HG03439 (cell line): ENCODE measurements around the gene SLC6A4.
"Not testable (repeated sequence)": the region's sequence is repeated elsewhere in the genome, so short reads cannot be mapped to it uniquely, and the experiment has no call there.

Experiments used
- ATAC-seq: cut with Tn5 transposase; IDR thresholded peaks from one replicate; pipeline ENCODE4 v1.9.1; 2021; ENCODE audit warnings: mild to moderate bottlenecking, moderate library complexity; ENCODE audit not compliant: unreplicated experiment

Gene SLC6A4

GRCh38 chr17:30220414-30220813 is 15.1 kb downstream of the SLC6A4 start:
- no peak for ATAC-seq

DNA sequence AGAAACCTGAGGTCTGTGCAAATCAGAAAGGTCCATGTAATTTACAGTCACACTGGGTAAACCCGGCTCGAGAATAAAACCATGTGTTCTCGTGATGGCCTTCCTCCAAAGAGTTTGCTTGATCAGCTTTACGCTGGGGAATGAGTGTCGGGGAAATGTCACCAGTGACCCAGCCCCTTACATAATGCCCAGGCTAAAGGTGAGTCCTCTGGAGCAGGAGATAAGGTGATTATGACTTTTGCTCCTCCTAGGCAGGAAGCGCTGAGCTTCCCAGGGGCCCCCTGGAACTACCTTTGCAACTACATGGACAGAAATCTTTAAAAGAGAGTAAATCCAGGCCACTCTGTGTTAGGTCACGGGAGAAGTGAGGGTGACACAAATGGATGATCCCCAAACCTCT is 15.7 kb downstream of the SLC6A4 start:
- no peak for ATAC-seq

- no peak for ATAC-seq
Measured at GRCh38 chr17:30219315-30219714, 16.2 kb downstream of the SLC6A4 start.

DNA sequence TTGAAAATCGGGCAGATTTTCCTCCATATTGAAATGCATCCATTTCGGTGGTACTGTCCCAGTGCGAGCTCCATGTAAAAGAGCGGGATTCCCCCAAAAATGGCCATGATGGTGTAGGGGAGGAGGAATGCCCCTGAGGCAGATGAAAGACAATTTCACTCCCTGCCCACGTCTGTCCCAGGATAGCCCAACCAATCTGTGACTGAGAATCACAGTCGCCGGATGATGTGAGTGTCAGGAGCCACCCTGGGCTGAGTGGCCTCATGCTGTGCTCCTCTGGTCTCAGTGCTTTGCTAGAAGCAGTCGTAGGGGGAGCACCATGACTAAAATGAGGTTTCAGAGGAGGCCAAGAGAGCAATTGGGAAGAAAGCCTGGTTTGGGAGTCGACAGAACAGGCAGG is 16.7 kb downstream of the SLC6A4 start:
- ATAC-seq = no peak

GRCh38 chr17:30217746-30218245 is 17.7 kb downstream of the SLC6A4 start:
- ATAC-seq = no peak

GRCh38 chr17:30217054-30217453 is 18.4 kb downstream of the SLC6A4 start:
- ATAC-seq = no peak

DNA sequence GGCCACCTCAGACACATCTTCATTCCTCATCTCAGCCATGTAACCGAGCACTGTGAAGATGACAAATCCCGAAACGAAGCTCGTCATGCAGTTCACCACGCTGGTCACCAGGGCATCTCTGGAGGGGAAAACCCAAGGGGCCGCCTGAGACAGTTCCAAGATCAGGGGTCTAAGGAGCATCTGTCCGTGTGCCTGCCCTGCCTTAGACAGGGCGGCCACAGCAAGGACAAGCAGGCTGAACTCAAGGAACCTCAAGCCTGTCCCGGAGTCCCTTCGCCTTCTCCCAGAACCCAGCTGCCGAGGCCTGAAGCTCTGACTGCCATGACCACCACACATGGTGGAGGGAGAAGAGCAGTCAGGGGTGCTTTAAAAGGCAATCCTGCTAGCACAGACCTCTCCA is 22.7 kb downstream of the SLC6A4 start:
- ATAC-seq = no peak

DNA sequence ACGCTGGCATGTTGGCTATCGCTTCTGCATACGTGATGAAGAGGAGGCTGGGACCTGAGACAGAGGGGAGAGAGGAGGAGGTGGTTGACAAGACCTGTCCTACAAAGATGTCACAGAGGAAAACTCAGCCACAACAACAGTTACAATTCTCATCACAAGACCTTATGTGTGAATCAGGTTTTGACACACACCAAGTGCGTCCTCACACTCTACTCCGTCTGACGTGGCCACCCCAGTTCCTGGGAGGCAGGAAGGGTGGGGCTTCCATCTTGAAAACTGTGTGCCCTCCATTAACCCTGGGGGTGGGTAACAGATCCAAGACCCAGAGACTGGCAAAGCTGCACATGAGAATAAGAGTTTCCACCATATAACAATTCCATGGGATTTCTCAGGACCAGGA is 24.1 kb downstream of the SLC6A4 start:
- ATAC-seq = no peak

- ATAC-seq = no peak
Measured at GRCh38 chr17:30210901-30211300, 24.6 kb downstream of the SLC6A4 start.

DNA sequence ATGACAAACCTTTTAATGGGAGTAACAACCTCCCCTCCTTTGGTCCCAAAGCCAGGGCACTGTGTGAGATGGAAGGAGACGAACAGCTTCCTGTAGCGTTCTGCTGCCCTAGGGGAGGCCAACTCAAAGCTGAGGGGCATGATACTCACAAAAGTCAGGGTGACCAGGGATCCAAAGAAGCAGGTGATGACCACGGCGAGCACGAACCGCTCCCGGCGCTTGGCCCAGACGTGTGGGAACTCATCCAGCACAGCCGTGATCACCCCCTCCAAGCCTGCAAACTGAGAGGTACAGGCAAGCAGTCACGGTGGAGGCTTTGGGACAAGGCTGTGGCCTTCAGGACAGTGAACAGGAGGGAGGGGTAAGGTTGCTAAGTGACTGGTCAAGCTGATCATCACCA is 25.1 kb downstream of the SLC6A4 start:
- no peak for ATAC-seq

GRCh38 chr17:30209930-30210329 is 25.6 kb downstream of the SLC6A4 start:
- no peak for ATAC-seq

GRCh38 chr17:30208214-30208613 is 27.3 kb downstream of the SLC6A4 start:
- no peak for ATAC-seq

DNA sequence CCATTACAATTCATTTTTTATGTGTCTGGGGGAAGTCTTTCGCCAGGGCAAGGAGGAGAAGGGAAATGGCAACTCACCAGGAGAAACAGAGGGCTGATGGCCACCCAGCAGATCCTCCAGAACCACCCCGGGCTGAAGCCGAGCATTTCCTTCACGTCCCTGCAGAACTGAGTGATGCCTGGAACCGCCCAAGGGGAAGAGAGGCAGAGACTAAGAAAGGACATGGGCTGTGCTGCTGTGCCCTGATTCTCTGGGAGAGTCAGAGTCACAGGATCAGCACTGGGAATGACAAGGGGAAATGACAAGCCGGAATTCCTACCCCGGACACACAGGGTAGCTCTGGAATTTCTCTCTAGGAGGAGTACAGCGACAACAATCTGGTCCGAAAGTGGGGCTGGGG is 27.8 kb downstream of the SLC6A4 start:
- no peak for ATAC-seq

DNA sequence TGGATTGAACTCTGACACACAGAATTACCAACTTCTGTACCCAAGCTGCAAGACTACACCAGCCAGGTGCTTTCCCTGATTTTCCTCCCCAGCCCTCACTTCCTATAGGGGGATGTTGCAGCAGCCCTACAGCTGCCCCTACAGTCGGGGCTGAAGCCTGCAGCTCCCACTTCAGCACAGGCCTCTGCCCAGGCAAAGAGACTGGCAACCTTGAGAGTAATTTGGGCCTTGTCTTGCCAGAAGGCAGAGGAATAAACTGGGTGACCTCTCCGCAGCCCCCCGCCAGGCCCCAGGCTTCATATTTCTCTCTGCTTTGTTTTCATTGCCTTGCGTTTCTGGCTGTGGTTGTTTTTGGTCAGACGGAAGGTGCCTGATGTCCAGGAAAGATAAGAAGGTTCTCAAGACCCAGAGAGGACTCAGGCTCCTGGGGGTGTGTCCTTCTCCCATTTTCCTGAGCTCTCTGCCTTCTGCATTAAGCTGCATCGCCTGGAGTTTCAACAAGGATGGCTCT is 32.0 kb downstream of the SLC6A4 start:
- no peak for ATAC-seq

DNA sequence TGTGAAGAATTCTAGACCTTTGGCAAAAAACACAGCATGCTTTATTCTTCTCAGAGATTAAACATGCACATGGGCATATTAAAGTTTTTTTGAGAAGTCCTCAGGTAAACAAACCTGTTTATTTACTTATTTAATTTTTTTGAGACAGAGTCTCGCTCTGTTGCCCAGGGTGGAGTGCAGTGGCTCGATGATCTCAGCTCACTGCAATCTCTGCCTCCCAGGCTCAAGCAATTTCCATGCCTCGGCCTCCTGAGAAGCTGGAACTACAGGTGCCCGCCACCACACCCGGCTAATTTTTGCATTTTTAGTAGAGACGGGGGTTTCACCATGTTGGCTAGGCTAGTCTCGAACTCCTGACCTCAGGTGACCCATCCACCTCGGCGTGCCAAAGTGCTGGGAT is 34.8 kb downstream of the SLC6A4 start:
- ATAC-seq = not testable (repeated sequence)

GRCh38 chr17:30200106-30200505 is 35.4 kb downstream of the SLC6A4 start:
- ATAC-seq = no peak

DNA sequence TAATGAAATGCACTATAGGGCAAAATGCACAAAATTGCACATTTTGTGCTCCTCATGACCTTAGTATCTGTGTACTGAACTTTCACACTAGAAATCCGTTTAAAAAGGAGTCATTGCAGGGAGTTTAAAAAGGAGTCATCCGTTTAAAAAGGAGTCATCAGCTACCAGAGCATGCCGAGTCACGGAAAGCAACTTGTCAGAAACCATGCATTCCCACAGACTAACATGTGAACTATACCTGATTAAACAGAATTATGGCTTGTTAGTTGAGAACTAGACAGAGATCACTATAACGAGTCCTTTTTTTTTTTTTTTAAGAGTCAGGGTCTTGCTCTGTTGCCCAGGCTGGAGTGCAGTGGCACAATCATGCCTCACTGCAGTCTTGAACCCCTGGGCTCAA is 35.9 kb downstream of the SLC6A4 start:
- no peak for ATAC-seq

DNA sequence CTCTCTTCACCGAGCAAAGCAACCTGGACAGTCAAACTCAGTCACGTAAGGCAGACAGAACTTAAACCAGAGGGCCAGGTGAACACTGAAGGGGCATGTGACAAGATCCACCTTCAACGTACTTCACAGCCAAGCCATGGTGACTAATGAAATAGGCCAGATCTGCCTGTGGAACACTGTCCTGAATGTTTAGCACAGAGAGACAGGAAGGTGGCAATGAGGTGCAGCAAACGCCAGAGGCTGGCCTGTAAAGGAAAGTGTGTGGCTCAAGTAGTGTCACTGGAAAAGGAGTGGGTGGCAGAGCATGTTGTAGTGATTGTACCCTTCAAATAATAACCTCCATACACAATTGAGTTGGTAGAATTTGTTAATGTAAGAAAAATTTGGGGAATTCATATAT is 38.1 kb downstream of the SLC6A4 start:
- no peak for ATAC-seq

- no peak for ATAC-seq
Measured at GRCh38 chr17:30196504-30196903, 39.0 kb downstream of the SLC6A4 start.

- ATAC-seq = no peak
Measured at GRCh38 chr17:30191072-30191471, 44.4 kb downstream of the SLC6A4 start.

DNA sequence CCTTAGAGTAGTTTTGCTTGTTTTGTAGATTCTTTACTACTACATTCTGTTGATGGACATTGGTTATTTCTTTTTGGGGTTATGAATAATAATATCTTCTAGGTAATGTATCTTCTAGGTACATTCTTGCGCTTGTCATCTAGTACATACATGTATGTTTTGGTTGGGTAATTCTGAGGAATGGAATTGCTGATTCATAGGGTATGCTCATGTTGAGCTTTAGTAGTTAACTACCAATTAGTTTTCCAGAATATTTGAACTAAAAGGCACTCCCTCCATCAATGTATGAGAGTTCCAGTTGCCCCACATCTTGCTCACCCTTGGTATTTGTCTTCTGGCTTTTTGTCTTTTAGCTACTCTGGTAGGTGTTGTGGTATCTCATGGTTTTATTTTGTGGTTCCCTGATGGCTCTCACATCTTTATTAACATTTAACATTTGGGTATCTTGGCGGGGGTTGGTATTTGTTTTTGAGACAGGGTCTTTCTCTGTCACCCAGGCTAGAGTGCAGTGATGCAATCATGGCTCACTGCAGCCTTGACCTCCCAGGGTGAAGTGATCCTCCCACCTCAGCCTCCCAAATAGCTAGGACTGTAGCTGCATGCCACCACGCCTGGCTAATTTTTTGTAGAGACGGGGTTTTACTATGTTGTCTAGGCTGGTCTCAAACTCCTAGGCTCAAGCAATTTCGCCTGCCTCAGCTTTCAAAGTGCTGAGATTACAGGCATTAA is 47.1 kb downstream of the SLC6A4 start:
- ATAC-seq = no peak

GRCh38 chr17:30187573-30187972 is 47.9 kb downstream of the SLC6A4 start:
- ATAC-seq = no peak

DNA sequence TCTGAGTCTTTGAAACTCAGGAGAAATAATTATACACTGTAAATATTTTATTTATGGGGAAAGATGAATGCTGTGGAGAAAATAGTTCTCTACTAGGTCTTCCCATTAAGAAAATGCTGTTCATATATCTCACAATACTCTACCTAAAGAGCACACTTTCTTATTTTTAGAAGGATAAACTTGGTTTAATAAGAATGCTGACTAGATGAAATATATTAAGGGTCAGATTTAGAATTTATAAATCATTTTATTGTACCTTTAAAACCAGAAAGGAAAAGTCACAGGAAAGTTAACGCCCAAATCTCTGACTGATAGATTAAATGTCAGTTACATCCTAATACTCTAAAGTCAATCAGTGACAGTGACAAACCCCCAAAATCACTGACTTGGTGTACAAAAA is 48.7 kb downstream of the SLC6A4 start:
- ATAC-seq = no peak
